K562 (cell line): ENCODE measurements around the gene BCO1.

Experiments
- EZH2 ChIP-seq: IDR thresholded peaks from 2 replicates; pipeline ENCODE4 v1.6.1; 2012; ENCODE audit warnings: low read depth, mild to moderate bottlenecking, inconsistent platforms, low read length, borderline replicate concordance
- ZNF77 ChIP-seq: fragments of 250-450 bp; sonication (Bioruptor Pico); IDR thresholded peaks from 2 replicates; pipeline ENCODE4 v1.5.0; 2020
- TF ChIP-seq, protein P1 (sequence below): sonication (generic); formaldehyde crosslinking; IDR thresholded peaks from 2 replicates; pipeline ENCODE4 v1.8.0; 2022; ENCODE audit warnings: missing genetic modification reagents, mild to moderate bottlenecking, moderate library complexity, borderline replicate concordance
- TF ChIP-seq, protein P2 (sequence below): fragments of 450-650 bp; formaldehyde crosslinking; IDR thresholded peaks from 2 replicates; pipeline ENCODE4 v1.4.0; 2022; ENCODE audit warnings: missing genetic modification characterization
- TF ChIP-seq, protein P3 (sequence below), 3 experiments: IDR thresholded peaks in 2 of 3; conservative IDR thresholded peaks in 1 of 3; 2 replicates each; pipeline ENCODE4 v1.5.1; 2011 to 2012; ENCODE audit warnings: low read length in 3 of 3, mild to moderate bottlenecking in 3 of 3, control low read depth in 2 of 3, improper control_type of control experiment in 1 of 3, inconsistent platforms in 1 of 3, low read depth in 1 of 3, mixed read lengths in 1 of 3, moderate library complexity in 1 of 3; ENCODE audit not compliant: insufficient read depth in 2 of 3

DNA sequence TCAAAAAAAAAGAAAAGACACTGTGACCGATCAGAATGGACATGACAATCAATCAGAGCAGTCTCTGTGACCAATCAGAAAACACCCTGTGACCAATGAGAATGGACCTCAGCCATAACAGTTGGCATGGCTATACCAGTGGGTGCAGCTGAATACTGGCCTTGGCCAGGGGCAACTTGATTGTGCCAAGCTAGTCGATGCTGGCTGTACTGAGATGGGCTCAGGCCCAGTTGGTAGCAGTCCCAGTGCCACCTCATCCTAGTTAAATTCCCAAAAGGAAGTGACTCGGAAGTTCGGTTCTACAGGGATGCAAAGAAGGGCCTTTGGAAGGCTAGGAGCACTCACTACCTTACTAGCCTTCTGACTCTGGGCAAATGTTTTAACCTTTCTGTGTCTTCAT is 37.2 kb upstream of the BCO1 start:
- TF ChIP-seq, protein P1, sequence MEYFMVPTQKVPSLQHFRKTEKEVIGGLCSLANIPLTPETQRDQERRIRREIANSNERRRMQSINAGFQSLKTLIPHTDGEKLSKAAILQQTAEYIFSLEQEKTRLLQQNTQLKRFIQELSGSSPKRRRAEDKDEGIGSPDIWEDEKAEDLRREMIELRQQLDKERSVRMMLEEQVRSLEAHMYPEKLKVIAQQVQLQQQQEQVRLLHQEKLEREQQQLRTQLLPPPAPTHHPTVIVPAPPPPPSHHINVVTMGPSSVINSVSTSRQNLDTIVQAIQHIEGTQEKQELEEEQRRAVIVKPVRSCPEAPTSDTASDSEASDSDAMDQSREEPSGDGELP (CRISPR knock-in tag): no peak
- TF ChIP-seq, protein P2, sequence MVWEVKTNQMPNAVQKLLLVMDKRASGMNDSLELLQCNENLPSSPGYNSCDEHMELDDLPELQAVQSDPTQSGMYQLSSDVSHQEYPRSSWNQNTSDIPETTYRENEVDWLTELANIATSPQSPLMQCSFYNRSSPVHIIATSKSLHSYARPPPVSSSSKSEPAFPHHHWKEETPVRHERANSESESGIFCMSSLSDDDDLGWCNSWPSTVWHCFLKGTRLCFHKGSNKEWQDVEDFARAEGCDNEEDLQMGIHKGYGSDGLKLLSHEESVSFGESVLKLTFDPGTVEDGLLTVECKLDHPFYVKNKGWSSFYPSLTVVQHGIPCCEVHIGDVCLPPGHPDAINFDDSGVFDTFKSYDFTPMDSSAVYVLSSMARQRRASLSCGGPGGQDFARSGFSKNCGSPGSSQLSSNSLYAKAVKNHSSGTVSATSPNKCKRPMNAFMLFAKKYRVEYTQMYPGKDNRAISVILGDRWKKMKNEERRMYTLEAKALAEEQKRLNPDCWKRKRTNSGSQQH (CRISPR knock-in tag): no peak
- TF ChIP-seq ZNF77 (no peak), EZH2 (no peak)
- TF ChIP-seq, protein P3, sequence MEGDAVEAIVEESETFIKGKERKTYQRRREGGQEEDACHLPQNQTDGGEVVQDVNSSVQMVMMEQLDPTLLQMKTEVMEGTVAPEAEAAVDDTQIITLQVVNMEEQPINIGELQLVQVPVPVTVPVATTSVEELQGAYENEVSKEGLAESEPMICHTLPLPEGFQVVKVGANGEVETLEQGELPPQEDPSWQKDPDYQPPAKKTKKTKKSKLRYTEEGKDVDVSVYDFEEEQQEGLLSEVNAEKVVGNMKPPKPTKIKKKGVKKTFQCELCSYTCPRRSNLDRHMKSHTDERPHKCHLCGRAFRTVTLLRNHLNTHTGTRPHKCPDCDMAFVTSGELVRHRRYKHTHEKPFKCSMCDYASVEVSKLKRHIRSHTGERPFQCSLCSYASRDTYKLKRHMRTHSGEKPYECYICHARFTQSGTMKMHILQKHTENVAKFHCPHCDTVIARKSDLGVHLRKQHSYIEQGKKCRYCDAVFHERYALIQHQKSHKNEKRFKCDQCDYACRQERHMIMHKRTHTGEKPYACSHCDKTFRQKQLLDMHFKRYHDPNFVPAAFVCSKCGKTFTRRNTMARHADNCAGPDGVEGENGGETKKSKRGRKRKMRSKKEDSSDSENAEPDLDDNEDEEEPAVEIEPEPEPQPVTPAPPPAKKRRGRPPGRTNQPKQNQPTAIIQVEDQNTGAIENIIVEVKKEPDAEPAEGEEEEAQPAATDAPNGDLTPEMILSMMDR (IDR thresholded peaks at IDR 0.05 in 2 of 3, conservative IDR thresholded peaks at IDR 0.05 in 1 of 3; ENCODE audit: insufficient read depth in 2 of 3, low read depth in 1 of 3, low read length in 3 of 3): no peak
